RWPE2 (cell line): Measurements from ENCODE around the gene TMEM131.
"Not testable (repeated sequence)": the region's sequence is repeated elsewhere in the genome, so short reads cannot be mapped to it uniquely, and the experiment has no call there.

Source experiments
- ATAC-seq: fragments of 200-7000 bp; cut with Tn5 transposase; 3 replicates; pipeline ENCODE4 v1.9.1; 2021; ENCODE audit warnings: low read depth
- DNase-seq: peaks from one replicate; pipeline ENCODE4 v3.0.0-alpha.2; 2020; ENCODE audit warnings: low spot score
- H3K27ac ChIP-seq: fragments of 450-650 bp; 2 replicates; pipeline ENCODE4 v1.5.1; 2017; ENCODE audit warnings: mild to moderate bottlenecking; ENCODE audit not compliant: poor library complexity, severe bottlenecking
- H3K27me3 ChIP-seq: fragments of 250-450 bp; sonication (Bioruptor Pico); 2 replicates; pipeline ENCODE4 v1.5.1; 2021; ENCODE audit warnings: mild to moderate bottlenecking, moderate library complexity; ENCODE audit not compliant: insufficient read depth, poor library complexity, severe bottlenecking
- H3K36me3 ChIP-seq: fragments of 250-450 bp; sonication (Bioruptor Pico); 2 replicates; pipeline ENCODE4 v1.5.1; 2020; ENCODE audit warnings: low read depth, mild to moderate bottlenecking, moderate library complexity
- H3K4me1 ChIP-seq: fragments of 250-450 bp; sonication (Bioruptor Pico); 2 replicates; pipeline ENCODE4 v1.5.1; 2021; ENCODE audit warnings: mild to moderate bottlenecking, moderate library complexity; ENCODE audit not compliant: insufficient read depth, poor library complexity, severe bottlenecking
- H3K4me3 ChIP-seq: fragments of 250-450 bp; sonication (Bioruptor Pico); 2 replicates; pipeline ENCODE4 v1.5.1; 2021; ENCODE audit warnings: mild to moderate bottlenecking, moderate library complexity; ENCODE audit not compliant: severe bottlenecking
- H3K9me3 ChIP-seq: fragments of 250-450 bp; sonication (Bioruptor Pico); 2 replicates; pipeline ENCODE4 v1.5.1; 2021; ENCODE audit warnings: mild to moderate bottlenecking, moderate library complexity; ENCODE audit not compliant: severe bottlenecking
- CTCF ChIP-seq: fragments of 450-650 bp; IDR thresholded peaks from one replicate; pipeline ENCODE4 v1.5.1; 2017; ENCODE audit warnings: mild to moderate bottlenecking, moderate library complexity; ENCODE audit not compliant: poor library complexity, severe bottlenecking

The TMEM131 gene

GRCh38 chr2:97889156-97889555 is 106.6 kb downstream of the TMEM131 start:
- Histone ChIP-seq H3K27ac (no peak overlapping the region), H3K27me3 (no peaks in the 10 kb centered on the region), H3K36me3 (peaks cover 29% of the 10 kb centered on the region), H3K4me1 (no peaks in the 10 kb centered on the region), H3K4me3 (no peak overlapping the region), H3K9me3 (peaks cover 11% of the 10 kb centered on the region)
- no peak for ATAC-seq
- TF ChIP-seq CTCF = no peak
- no peak for DNase-seq

GRCh38 chr2:97885841-97886240 is 109.9 kb downstream of the TMEM131 start:
- H3K27ac ChIP-seq = no peak overlapping the region
- no peaks in the 10 kb centered on the region for H3K4me1 ChIP-seq
- peaks cover 33% of the 10 kb centered on the region for H3K36me3 ChIP-seq
- ATAC-seq = no peak
- H3K9me3 ChIP-seq = peaks cover 11% of the 10 kb centered on the region
- no peak overlapping the region for H3K4me3 ChIP-seq
- no peaks in the 10 kb centered on the region for H3K27me3 ChIP-seq
- TF ChIP-seq CTCF = no peak
- DNase-seq = no peak

DNA sequence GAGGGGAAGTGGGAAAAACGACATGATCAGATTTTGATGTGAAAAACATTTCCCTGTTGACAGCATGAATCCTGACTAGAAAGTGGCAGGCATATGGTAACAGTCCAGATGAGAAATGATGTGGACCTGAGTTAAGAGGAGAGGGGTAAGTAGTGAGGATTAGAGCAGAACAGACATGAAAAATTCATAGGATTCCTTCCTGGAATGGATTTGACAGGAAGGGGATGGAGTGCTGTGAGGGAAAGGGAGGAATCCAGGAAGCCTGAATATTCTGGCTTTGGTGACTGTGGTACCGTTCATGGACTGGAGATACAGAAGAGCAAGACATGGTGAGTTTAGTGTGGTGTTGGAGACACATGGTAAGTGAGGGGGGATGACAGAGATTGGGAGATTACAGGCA is 115.4 kb downstream of the TMEM131 start:
- Histone ChIP-seq H3K36me3 (0 out of 2 replicates have a peak, but pooled peaks cover 3% of the 10 kb centered on the region), H3K4me3 (no peak overlapping the region), H3K27ac (no peak overlapping the region), H3K9me3 (no peaks in the 10 kb centered on the region), H3K27me3 (no peaks in the 10 kb centered on the region), H3K4me1 (no peaks in the 10 kb centered on the region)
- DNase-seq = no peak
- TF ChIP-seq CTCF = no peak
- ATAC-seq = no peak

- no peaks in the 10 kb centered on the region for H3K9me3 ChIP-seq
- H3K27me3 ChIP-seq = no peaks in the 10 kb centered on the region
- TF ChIP-seq CTCF = no peak
- no peak for DNase-seq
- H3K36me3 ChIP-seq = 0 out of 2 replicates have a peak, but pooled peaks cover 2% of the 10 kb centered on the region
- no peak overlapping the region for H3K27ac ChIP-seq
- no peak overlapping the region for H3K4me3 ChIP-seq
- no peak for ATAC-seq
- no peaks in the 10 kb centered on the region for H3K4me1 ChIP-seq
Observed at GRCh38 chr2:97878865-97879264, 116.9 kb downstream of the TMEM131 start.

DNA sequence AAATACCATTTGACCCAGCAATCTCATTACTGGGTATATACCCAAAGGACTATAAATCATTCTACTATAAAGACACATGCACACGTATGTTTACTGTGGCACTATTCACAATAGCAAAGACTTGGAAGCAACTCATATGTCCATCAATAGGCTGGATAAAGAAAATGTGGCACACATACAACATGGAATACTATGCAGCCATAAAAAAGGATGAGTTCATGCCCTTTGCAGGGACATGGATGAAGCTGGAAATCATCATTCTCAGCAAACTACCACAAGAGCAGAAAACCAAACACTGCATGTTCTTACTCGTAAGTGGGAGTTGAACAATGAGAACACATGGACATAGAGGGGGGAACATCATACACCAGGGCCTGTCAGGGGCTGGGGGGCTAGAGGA is 117.4 kb downstream of the TMEM131 start:
- ATAC-seq, H3K9me3 ChIP-seq, H3K36me3 ChIP-seq, H3K27me3 ChIP-seq, H3K4me3 ChIP-seq, H3K27ac ChIP-seq, H3K4me1 ChIP-seq, DNase-seq: not testable (repeated sequence)
